NCI-H226 (cell line): Measurements from ENCODE around the gene BCAP29.
"Not testable (repeated sequence)": the region's sequence is repeated elsewhere in the genome, so short reads cannot be mapped to it uniquely, and the experiment has no call there.

ENCODE experiments used
- DNase-seq: peaks from one replicate; pipeline ENCODE4 v3.0.0-alpha.2; 2015

The BCAP29 gene

GRCh38 chr7:107579885-107580715, at the start of gene BCAP29:
Gene BCAP29, plus strand, starts transcription at chr7:107580246. Its CDS starts 527 bp downstream, at chr7:107580773.
- DNase-seq, result peak; percentile 39

- no peak for DNase-seq
Observed at GRCh38 chr7:107530751-107531150, 49.3 kb upstream of the BCAP29 start.

- DNase-seq, result no peak
Observed at GRCh38 chr7:107534139-107534538, 45.9 kb upstream of the BCAP29 start.

- DNase-seq, result not testable (repeated sequence)
Observed at GRCh38 chr7:107537228-107537627, 42.8 kb upstream of the BCAP29 start.

- DNase-seq, result no peak
Observed at GRCh38 chr7:107538001-107538400, 42.0 kb upstream of the BCAP29 start.

GRCh38 chr7:107543338-107543993, 36.6 kb upstream of the BCAP29 start:
- no peak for DNase-seq

- DNase-seq, result no peak
Observed at GRCh38 chr7:107544848-107545591, 35.0 kb upstream of the BCAP29 start.

GRCh38 chr7:107551936-107552335, 28.1 kb upstream of the BCAP29 start:
- DNase-seq, result no peak

- DNase-seq, result no peak
Observed at GRCh38 chr7:107555893-107556292, 24.2 kb upstream of the BCAP29 start.

- peak; percentile 34 for DNase-seq
Observed at GRCh38 chr7:107559864-107560263, 20.2 kb upstream of the BCAP29 start.

GRCh38 chr7:107560898-107561516, 19.0 kb upstream of the BCAP29 start:
- DNase-seq, result no peak

GRCh38 chr7:107563081-107563774, 16.8 kb upstream of the BCAP29 start:
- DNase-seq, result no peak

GRCh38 chr7:107563775-107564552, 16.1 kb upstream of the BCAP29 start, which contains the start of the genes COG5 and DUS4L:
Gene COG5, minus strand, starts transcription at chr7:107563920. Its CDS starts 24 bp downstream, at chr7:107563896.
Gene DUS4L, plus strand, starts transcription at chr7:107563971. Its CDS starts 3,100 bp downstream, at chr7:107567071.
- DNase-seq, result peak; percentile 67

- DNase-seq, result peak; percentile 72
Observed at GRCh38 chr7:107564553-107565298, 15.3 kb upstream of the BCAP29 start.

- DNase-seq, result no peak
Observed at GRCh38 chr7:107570298-107570697, 9.7 kb upstream of the BCAP29 start.

- no peak for DNase-seq
Observed at GRCh38 chr7:107573537-107573936, 6.5 kb upstream of the BCAP29 start.

GRCh38 chr7:107579554-107579884, 527 bp upstream of the BCAP29 start:
- DNase-seq, result no peak

- DNase-seq, result no peak
Observed at GRCh38 chr7:107580716-107581383, 804 bp downstream of the BCAP29 start.

GRCh38 chr7:107581387-107582013, 1.5 kb downstream of the BCAP29 start:
- DNase-seq, result no peak

- DNase-seq, result no peak
Observed at GRCh38 chr7:107582875-107583274, 2.8 kb downstream of the BCAP29 start.
